ENCODE measurements around the gene DGLUCY.

The DGLUCY gene

DNA sequence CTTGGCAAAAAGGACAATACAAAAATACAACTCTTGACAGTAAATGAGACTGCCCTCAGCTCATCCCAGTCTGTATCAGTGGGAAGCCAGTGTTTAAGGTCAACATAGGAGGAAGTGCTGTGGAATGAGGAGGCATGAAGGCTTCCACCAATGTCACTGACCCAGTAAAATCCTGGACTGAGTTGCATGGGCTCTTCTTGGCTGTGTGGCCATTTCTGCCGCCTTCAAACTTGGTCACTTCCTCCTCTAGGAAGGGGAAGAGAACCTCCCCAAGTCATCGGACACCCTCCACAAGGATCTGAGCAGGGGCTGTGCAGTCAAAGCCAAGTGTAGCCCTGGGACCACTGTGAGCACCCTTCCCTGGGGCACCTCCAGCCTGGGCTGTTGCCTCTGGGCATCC, 118.7 kb downstream of the DGLUCY start:
- no peak for TF ChIP-seq EZH2phosphoT487 (IDR thresholded peaks at IDR 0.05; ENCODE audit: borderline replicate concordance)
- TF ChIP-seq, protein P1, sequence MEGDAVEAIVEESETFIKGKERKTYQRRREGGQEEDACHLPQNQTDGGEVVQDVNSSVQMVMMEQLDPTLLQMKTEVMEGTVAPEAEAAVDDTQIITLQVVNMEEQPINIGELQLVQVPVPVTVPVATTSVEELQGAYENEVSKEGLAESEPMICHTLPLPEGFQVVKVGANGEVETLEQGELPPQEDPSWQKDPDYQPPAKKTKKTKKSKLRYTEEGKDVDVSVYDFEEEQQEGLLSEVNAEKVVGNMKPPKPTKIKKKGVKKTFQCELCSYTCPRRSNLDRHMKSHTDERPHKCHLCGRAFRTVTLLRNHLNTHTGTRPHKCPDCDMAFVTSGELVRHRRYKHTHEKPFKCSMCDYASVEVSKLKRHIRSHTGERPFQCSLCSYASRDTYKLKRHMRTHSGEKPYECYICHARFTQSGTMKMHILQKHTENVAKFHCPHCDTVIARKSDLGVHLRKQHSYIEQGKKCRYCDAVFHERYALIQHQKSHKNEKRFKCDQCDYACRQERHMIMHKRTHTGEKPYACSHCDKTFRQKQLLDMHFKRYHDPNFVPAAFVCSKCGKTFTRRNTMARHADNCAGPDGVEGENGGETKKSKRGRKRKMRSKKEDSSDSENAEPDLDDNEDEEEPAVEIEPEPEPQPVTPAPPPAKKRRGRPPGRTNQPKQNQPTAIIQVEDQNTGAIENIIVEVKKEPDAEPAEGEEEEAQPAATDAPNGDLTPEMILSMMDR (conservative IDR thresholded peaks at IDR 0.05; ENCODE audit: low read length): no peak
- no peaks in the 10 kb centered on the region for H3K9me3 ChIP-seq (ENCODE audit: insufficient read depth, low read depth, low read length)

DNA sequence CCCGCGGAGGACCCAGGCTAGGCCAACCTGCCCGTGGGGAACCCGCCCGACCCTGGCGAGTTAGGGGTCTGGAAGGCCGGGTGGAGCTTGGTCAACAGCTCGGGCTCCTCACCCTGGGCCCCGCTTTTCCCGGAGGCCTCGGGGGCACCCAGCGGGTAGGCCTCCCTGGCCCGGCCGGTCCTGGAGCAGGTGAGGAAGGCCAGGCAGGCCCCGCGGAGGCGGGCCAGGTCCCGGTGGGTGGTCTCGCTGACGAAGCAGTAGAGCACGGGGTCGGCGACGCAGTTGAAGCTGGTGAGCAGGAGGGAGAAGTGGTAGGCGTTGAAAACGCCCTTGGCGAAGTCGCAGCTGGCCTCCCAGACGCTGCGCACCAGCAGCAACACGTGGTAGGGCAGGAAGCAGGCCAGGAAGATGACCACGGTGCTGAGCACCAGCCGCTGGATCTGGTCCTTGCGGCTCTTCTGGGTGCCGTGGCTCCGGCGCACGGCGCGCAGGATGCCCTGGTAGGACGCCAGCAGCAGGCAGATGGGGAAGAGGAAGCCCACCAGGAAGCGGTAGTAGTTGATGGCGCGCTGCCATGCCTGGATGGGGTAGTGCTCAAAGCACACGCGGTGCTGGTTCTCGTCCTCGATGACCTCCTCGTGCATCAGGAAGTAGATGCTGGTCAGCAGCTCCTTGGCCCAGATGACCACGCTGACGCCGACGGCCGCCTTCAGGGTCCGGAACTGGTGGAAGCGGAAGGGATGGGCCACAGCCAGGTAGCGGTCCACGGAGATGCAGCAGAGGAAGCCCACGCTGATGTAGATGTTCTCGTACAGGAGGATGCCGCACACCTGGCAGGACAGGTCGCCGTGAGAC, 120.3 kb downstream of the DGLUCY start:
- Histone ChIP-seq H3K4me2 (ENCODE audit: low read depth, low read length, poor library complexity, severe bottlenecking) (no peak overlapping the region), H3K9me2 (replicated peaks; ENCODE audit: low read depth, low read length) (no peaks in the 10 kb centered on the region), H3F3A (ENCODE audit: low read depth) (no peaks in the 10 kb centered on the region), H4K20me1 (ENCODE audit: insufficient read depth, low read length, poor library complexity, severe bottlenecking) (peaks cover 8% of the 10 kb centered on the region), H3K4me1 (ENCODE audit: insufficient read depth, low read length, poor library complexity, severe bottlenecking) (peaks cover 34% of the 10 kb centered on the region), H2AFZ (ENCODE audit: low read length) (no peak overlapping the region), H3K9ac (ENCODE audit: low read depth, low read length, poor library complexity, severe bottlenecking) (no peak overlapping the region), H3K9me3 (ENCODE audit: insufficient read depth, low read depth, low read length) (no peaks in the 10 kb centered on the region), H3K79me2 (ENCODE audit: insufficient read depth, low read length) (no peaks in the 10 kb centered on the region), H3K27me3 (ENCODE audit: insufficient read depth, low read length, poor library complexity, severe bottlenecking) (peaks cover 12% of the 10 kb centered on the region), H3K4me3 (ENCODE audit: low read length, poor library complexity, severe bottlenecking) (no peak overlapping the region), H3K36me3 (ENCODE audit: insufficient read depth, low read length) (no peaks in the 10 kb centered on the region; the same call in 1 of the 2 replicates)
- TF ChIP-seq, protein P1 (conservative IDR thresholded peaks at IDR 0.05; ENCODE audit: low read length): no peak
- no peak for TF ChIP-seq EZH2phosphoT487 (IDR thresholded peaks at IDR 0.05; ENCODE audit: borderline replicate concordance)

More for the DNA sequence above, 118.7 kb downstream of the DGLUCY start:
- no peak overlapping the region for H3K4me2 ChIP-seq (ENCODE audit: low read depth, low read length, poor library complexity, severe bottlenecking)
- peaks cover 42% of the 10 kb centered on the region for H3K4me1 ChIP-seq (ENCODE audit: insufficient read depth, low read length, poor library complexity, severe bottlenecking)
- no peak overlapping the region for H2AFZ ChIP-seq (ENCODE audit: low read length)
- no peak overlapping the region for H3K9ac ChIP-seq (ENCODE audit: low read depth, low read length, poor library complexity, severe bottlenecking)
- no peaks in the 10 kb centered on the region for H3K9me2 ChIP-seq (replicated peaks; ENCODE audit: low read depth, low read length)
- H3K79me2 ChIP-seq (ENCODE audit: insufficient read depth, low read length): no peaks in the 10 kb centered on the region
- no peaks in the 10 kb centered on the region for H3F3A ChIP-seq (ENCODE audit: low read depth)
- H3K27me3 ChIP-seq (ENCODE audit: insufficient read depth, low read length, poor library complexity, severe bottlenecking): peaks cover 12% of the 10 kb centered on the region
- no peaks in the 10 kb centered on the region; the same call in 1 of the 2 replicates for H3K36me3 ChIP-seq (ENCODE audit: insufficient read depth, low read length)
- peaks cover 10% of the 10 kb centered on the region for H4K20me1 ChIP-seq (ENCODE audit: insufficient read depth, low read length, poor library complexity, severe bottlenecking)
- no peak overlapping the region for H3K4me3 ChIP-seq (ENCODE audit: low read length, poor library complexity, severe bottlenecking)

DNA sequence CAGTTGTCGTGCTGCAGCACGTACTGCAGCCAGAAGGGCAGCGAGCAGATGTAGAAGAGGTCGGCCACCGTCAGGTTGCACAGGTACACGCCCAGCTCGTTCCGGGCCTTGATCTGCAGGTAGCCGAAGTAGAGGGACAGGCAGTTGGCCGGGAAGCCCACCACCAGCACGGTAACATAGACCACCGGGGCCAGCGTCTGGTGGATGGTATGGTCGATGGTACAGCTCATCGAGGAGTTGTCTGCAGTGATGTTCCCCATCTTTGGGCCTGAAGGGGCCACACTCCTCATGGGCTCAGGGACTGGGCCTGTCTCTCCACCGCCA, 120.9 kb downstream of the DGLUCY start:
- Histone ChIP-seq H3K4me3 (ENCODE audit: low read length, poor library complexity, severe bottlenecking) (no peak overlapping the region), H3K27me3 (ENCODE audit: insufficient read depth, low read length, poor library complexity, severe bottlenecking) (peaks cover 12% of the 10 kb centered on the region), H3K9ac (ENCODE audit: low read depth, low read length, poor library complexity, severe bottlenecking) (no peak overlapping the region), H4K20me1 (ENCODE audit: insufficient read depth, low read length, poor library complexity, severe bottlenecking) (peaks cover 4% of the 10 kb centered on the region), H3K9me3 (ENCODE audit: insufficient read depth, low read depth, low read length) (no peaks in the 10 kb centered on the region), H3K79me2 (ENCODE audit: insufficient read depth, low read length) (no peaks in the 10 kb centered on the region), H3K36me3 (ENCODE audit: insufficient read depth, low read length) (no peaks in the 10 kb centered on the region; the same call in 1 of the 2 replicates), H2AFZ (ENCODE audit: low read length) (no peak overlapping the region), H3F3A (ENCODE audit: low read depth) (no peaks in the 10 kb centered on the region), H3K9me2 (replicated peaks; ENCODE audit: low read depth, low read length) (no peaks in the 10 kb centered on the region), H3K4me2 (ENCODE audit: low read depth, low read length, poor library complexity, severe bottlenecking) (no peak overlapping the region), H3K4me1 (ENCODE audit: insufficient read depth, low read length, poor library complexity, severe bottlenecking) (peaks cover 30% of the 10 kb centered on the region)
- TF ChIP-seq EZH2phosphoT487 (IDR thresholded peaks at IDR 0.05; ENCODE audit: borderline replicate concordance): no peak
- TF ChIP-seq, protein P1 (conservative IDR thresholded peaks at IDR 0.05; ENCODE audit: low read length): no peak
